Muscle layer of duodenum (tissue), 2 donors: ENCODE results near the gene GNG7.
"Not testable (repeated sequence)": the region's sequence is repeated elsewhere in the genome, so short reads cannot be mapped to it uniquely, and the experiment has no call there.

Experiments
- H3K27ac ChIP-seq: one replicate; pipeline ENCODE4 v1.7.0; 2013; ENCODE audit warnings: mild to moderate bottlenecking, low read length
- H3K27me3 ChIP-seq: one replicate; pipeline ENCODE4 v1.7.0; 2013; ENCODE audit warnings: low read depth, mild to moderate bottlenecking, control low read depth, low read length
- H3K36me3 ChIP-seq, 2 donors: one replicate each; pipeline ENCODE4 v1.7.0; 2013; ENCODE audit warnings: low read length in 2 of 2, control low read depth in 1 of 2, mild to moderate bottlenecking in 1 of 2; ENCODE audit not compliant: insufficient read depth in 2 of 2, control insufficient read depth in 1 of 2
- H3K4me1 ChIP-seq, 2 donors: one replicate each; pipeline ENCODE4 v1.7.0; 2013; ENCODE audit warnings: low read length in 2 of 2, mild to moderate bottlenecking in 2 of 2, control low read depth in 1 of 2, moderate library complexity in 1 of 2; ENCODE audit not compliant: insufficient read depth in 2 of 2, control insufficient read depth in 1 of 2
- H3K4me3 ChIP-seq, 2 donors: one replicate each; pipeline ENCODE4 v1.7.0; 2013; ENCODE audit warnings: low read length in 2 of 2, low read depth in 1 of 2, mild to moderate bottlenecking in 1 of 2
- H3K9me3 ChIP-seq, 2 donors: one replicate each; pipeline ENCODE4 v1.7.0; 2013; ENCODE audit warnings: low read length in 2 of 2, control low read depth in 1 of 2, mild to moderate bottlenecking in 1 of 2; ENCODE audit not compliant: control insufficient read depth in 1 of 2
- donor health status: healthy.

The GNG7 gene

GRCh38 chr19:2717638-2718541 lies 15.4 kb upstream of the GNG7 start:
- H3K4me3 ChIP-seq: no peak overlapping the region
- H3K27ac ChIP-seq: no peak overlapping the region
- no peaks in the 10 kb centered on the region for H3K36me3 ChIP-seq
- H3K27me3 ChIP-seq: peaks cover 13% of the 10 kb centered on the region
- peaks cover 0 to 14% of the 10 kb centered on the region in 2 donors for H3K4me1 ChIP-seq
- peaks cover 10% of the 10 kb centered on the region in 2 donors for H3K9me3 ChIP-seq

- H3K4me1 ChIP-seq: peaks cover 0 to 10% of the 10 kb centered on the region in 2 donors
- no peak overlapping the region for H3K4me3 ChIP-seq
- H3K27me3 ChIP-seq: peaks cover 13% of the 10 kb centered on the region
- no peak overlapping the region for H3K27ac ChIP-seq
- H3K9me3 ChIP-seq: peaks cover 10% of the 10 kb centered on the region in 2 donors
- H3K36me3 ChIP-seq: no peaks in the 10 kb centered on the region
These were observed 14.5 kb upstream of the GNG7 start for GRCh38 chr19:2716722-2717637.

DNA sequence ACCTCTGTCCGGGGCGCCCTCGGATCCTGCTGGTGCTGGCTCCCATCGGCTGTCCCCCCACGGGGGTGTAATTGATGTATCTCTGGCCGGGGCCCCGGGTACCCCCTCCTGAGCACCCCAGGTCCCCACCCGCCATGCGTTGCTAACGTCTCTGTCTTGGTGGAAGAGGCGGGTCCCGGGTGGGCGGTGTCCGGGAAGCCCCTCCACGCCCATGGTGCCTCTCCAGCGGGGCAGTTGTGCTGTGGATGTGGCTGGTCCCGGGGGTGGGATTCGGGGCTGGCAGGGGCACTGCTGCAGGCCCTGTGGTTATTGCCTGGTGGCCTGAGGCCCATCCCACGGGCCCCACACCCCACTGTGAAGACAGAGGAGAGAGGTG lies 13.8 kb upstream of the GNG7 start:
- peaks cover 0 to 10% of the 10 kb centered on the region in 2 donors for H3K4me1 ChIP-seq
- no peaks in the 10 kb centered on the region for H3K36me3 ChIP-seq
- no peak overlapping the region for H3K4me3 ChIP-seq
- no peak overlapping the region for H3K27ac ChIP-seq
- peaks cover 10% of the 10 kb centered on the region for H3K27me3 ChIP-seq
- H3K9me3 ChIP-seq: peaks cover 10% of the 10 kb centered on the region in 2 donors

DNA sequence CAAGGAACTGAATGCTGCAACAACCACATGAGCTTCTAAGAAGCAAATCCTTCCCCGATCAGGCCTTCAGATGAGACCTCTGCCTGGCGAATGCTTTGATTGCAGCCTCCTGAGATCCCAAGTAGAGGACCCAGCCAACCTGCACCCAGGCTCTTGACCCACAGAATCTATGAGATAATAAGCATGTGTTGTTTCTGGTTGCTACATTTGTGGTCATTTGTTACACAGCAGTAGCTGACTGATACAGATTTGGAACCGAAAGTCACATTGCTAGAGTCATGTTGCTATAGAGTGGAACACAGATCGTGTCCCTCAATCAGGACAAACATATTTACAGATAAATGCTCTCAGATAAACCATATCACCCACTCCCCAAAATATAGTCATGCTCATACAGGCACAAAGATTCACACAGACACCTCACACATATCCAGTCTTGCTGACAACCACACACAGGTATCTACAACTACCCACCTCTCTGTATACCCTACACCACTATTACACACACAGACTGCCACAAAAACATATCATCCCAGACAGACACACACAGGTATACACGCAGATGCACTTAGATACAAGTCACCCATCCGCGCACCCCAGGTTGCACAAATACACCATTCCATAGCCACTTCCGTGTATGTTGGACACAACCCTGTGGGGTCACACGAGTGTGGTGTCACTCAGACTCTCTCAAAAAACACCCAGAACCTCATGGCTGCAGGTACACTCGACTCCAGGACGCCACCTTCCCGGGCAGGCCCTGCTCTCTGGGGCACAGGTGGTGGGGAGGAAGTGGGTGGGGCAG lies 13.2 kb upstream of the GNG7 start:
- Histone ChIP-seq H3K36me3 (no peaks in the 10 kb centered on the region), H3K4me1 (peaks cover 0 to 9% of the 10 kb centered on the region in 2 donors), H3K27me3 (peaks cover 9% of the 10 kb centered on the region), H3K27ac (no peak overlapping the region), H3K4me3 (no peak overlapping the region), H3K9me3 (peaks cover 10% of the 10 kb centered on the region in 2 donors)

DNA sequence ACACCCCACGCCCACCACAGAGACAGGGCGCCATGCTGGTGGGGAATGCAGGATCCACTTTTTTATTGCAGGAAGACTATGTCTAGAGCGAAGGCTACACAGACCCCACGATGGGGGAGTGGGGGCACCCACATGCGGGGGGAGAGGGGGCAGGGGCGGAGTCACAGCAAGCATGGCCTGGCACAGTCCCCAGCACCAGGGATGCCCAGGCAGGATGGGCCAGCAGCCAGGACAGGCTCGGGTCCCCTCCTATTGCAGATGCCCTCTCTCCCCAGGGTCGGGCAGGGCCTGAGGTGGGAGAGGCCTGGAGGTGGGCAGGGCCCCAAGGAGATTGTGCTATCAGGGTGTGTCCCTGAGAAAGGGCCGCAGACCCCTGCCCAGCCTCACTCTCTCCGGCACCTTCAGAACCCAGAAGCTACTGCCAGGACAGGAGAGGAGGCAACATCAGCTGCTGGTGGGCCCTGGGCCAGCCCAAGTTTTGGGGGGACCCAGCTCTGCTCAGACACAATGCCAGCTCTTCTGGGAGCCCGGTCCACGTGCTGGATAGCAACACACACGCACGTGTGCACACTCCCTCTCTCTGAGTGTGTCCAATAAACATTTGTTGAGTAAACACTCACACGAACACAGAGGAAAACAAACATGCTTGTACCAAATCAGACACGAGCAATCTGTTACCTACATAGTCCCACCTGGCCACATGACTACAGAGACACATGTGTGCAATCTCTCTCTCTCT lies 12.2 kb upstream of the GNG7 start:
- Histone ChIP-seq H3K9me3 (peaks cover 10% of the 10 kb centered on the region in 2 donors), H3K4me1 (no peaks in the 10 kb centered on the region), H3K27ac (no peak overlapping the region), H3K4me3 (no peak overlapping the region), H3K36me3 (no peaks in the 10 kb centered on the region), H3K27me3 (peaks cover 2% of the 10 kb centered on the region)

DNA sequence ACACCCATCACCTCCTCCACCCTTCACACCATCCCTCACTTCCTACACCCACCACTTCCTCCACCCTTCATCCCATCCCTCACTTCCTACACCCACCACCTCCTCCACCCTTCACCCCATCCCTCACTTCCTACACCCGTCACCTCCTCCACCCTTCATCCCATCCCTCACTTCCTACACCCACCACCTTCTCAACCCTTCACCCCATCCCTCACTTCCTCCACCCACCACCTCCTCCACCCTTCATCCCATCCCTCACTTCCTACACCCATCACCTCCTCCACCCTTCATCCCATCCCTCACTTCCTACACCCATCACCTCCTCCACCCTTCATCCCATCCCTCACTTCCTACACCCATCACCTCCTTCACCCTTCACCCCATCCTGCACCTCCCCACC lies 11.6 kb upstream of the GNG7 start:
- not testable (repeated sequence) for H3K27me3 ChIP-seq, H3K9me3 ChIP-seq, H3K4me1 ChIP-seq, H3K4me3 ChIP-seq, H3K36me3 ChIP-seq, H3K27ac ChIP-seq

GRCh38 chr19:2713170-2713569 lies 10.7 kb upstream of the GNG7 start:
- H3K27me3 ChIP-seq, H3K4me1 ChIP-seq, H3K4me3 ChIP-seq, H3K9me3 ChIP-seq, H3K36me3 ChIP-seq, H3K27ac ChIP-seq: not testable (repeated sequence)

GRCh38 chr19:2711875-2712205 lies 9.3 kb upstream of the GNG7 start:
- Histone ChIP-seq H3K27me3 (no peaks in the 10 kb centered on the region), H3K27ac (no peak overlapping the region), H3K4me3 (no peak overlapping the region), H3K36me3 (no peaks in the 10 kb centered on the region), H3K9me3 (peaks cover 10% of the 10 kb centered on the region in 2 donors), H3K4me1 (no peaks in the 10 kb centered on the region)

DNA sequence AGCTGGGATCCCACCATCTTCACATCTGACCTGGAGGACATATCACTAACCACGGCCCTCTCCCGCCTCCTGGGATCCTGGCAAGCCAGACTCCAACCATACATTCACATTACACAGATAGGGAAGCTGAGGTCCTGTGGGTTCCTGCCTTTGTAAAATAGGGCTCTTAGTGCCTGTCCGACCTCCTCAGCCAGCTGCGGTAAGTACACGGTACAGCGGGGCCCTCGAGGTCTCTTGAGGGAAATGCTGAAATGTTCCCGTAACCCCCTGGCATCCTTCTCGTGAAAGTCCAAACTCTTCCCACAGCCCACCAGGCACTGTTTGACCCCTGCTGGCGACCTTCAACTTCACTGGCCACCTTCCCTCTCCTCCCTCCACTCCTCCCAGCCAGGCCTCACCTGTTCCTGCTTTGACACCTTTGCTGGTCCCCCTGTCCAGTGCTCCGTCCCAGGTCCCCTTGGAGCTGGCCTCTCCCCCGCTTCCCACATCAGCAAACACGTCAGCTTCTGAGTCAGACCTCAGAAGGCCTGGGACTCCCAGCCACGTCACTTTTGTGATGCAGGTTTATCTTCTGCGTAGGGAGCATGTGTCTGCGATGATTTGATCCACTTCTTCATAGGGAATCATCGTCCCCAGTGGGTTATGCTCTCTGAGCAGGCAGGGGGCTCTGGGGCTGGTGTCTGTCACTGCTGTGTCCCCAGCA lies 8.8 kb upstream of the GNG7 start:
- H3K36me3 ChIP-seq: no peaks in the 10 kb centered on the region
- H3K4me1 ChIP-seq: no peaks in the 10 kb centered on the region
- no peak overlapping the region for H3K4me3 ChIP-seq
- H3K27me3 ChIP-seq: no peaks in the 10 kb centered on the region
- H3K9me3 ChIP-seq: peaks cover 10% of the 10 kb centered on the region in 2 donors
- no peak overlapping the region for H3K27ac ChIP-seq

DNA sequence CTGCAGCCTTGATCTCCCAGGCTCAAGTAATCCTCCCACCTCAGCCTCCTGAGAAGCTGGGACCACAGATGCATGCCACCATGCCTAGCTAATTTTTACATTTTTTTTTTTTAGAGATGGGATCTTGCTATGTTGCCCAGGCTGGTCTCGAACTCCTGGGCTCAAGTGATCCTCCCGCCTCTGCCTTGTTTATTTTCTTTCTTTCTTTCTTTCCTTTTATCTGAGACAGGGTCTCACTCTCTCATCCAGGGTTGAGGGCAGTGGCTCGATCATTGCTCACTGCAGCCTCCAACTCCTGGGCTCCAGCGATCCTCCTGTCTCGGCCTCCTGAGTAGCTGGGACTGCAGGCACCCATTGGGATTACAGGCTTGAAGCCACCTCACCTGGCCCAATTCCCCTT lies 3.8 kb upstream of the GNG7 start:
- Histone ChIP-seq H3K4me1 (peaks cover 0 to 8% of the 10 kb centered on the region in 2 donors), H3K36me3 (no peaks in the 10 kb centered on the region), H3K9me3 (no peaks in the 10 kb centered on the region), H3K27ac (no peak overlapping the region), H3K4me3 (no peak overlapping the region), H3K27me3 (no peaks in the 10 kb centered on the region)
